Fibroblast of lung (primary cell): ENCODE data around the gene TMEM131L.

Experiments used
- CTCF ChIP-seq, 2 donors: IDR thresholded peaks in 1 of 2; conservative IDR thresholded peaks in 1 of 2; 1 replicate in 1 of 2; 2 replicates in 1 of 2; pipeline ENCODE4 v1.5.1; 2011 to 2012; ENCODE audit warnings: low read length in 2 of 2, control low read depth in 1 of 2, inconsistent platforms in 1 of 2, low read depth in 1 of 2, mild to moderate bottlenecking in 1 of 2
- EZH2 ChIP-seq: IDR thresholded peaks from 2 replicates; pipeline ENCODE4 v1.5.1; 2012; ENCODE audit warnings: low read length, control low read depth, mild to moderate bottlenecking; ENCODE audit errors: missing control alignments

GRCh38 chr4:153542834-153543233 is 76.7 kb downstream of the TMEM131L start:
- TF ChIP-seq CTCF (conservative IDR thresholded peaks at IDR 0.05 in 1 of 2, IDR thresholded peaks at IDR 0.05 in 1 of 2; ENCODE audit: low read depth in 1 of 2, low read length in 2 of 2) = no peak
- no peak for TF ChIP-seq EZH2
